Activated CD8-positive, alpha-beta memory T cell treated with anti-CD3 and anti-CD28 coated beads for 4 hours (primary cell): Measurements from ENCODE around the gene DEPP1.
A peak's percentile ranks its signal among the peaks of the same experiment; 100 is the strongest.

Source experiments
- DNase-seq, 2 donors: peaks; one replicate each; pipeline ENCODE4 v3.0.0-alpha.2; 2020; ENCODE audit warnings: low read depth in 2 of 2

Gene DEPP1

DNA sequence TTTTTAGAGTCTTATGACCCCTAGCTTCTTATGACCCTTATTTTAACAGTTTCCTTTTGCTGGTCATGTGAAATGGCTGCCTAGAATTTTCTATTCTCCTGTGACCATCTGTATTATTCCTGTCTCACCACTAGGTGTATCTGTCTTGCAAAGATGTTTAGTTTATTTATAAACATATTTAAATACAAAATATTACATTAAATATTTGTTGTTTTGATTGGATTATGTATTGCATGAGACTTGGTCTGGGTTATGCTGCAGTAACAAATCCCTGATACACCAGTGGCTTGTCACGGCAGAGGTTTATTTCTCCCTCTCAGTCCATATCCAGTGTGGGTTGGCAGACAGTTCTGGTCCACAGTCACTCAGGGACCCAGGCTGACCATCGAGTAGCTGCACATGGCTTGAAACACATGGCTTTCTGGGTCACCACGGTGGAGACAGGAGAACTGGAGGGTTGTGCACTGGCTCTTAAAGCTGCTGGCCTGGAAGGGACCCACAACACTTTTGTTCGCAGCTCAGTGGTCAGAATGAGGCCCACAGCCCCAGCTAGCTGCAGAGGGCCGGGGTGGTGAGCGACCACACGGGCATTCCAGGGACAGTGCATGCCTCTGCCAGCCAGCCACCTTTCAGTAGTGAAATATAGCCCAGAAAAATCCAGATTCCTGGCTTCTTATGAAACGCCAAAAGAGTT lies 11.6 kb downstream of the DEPP1 start:
- DNase-seq = no peak

DNA sequence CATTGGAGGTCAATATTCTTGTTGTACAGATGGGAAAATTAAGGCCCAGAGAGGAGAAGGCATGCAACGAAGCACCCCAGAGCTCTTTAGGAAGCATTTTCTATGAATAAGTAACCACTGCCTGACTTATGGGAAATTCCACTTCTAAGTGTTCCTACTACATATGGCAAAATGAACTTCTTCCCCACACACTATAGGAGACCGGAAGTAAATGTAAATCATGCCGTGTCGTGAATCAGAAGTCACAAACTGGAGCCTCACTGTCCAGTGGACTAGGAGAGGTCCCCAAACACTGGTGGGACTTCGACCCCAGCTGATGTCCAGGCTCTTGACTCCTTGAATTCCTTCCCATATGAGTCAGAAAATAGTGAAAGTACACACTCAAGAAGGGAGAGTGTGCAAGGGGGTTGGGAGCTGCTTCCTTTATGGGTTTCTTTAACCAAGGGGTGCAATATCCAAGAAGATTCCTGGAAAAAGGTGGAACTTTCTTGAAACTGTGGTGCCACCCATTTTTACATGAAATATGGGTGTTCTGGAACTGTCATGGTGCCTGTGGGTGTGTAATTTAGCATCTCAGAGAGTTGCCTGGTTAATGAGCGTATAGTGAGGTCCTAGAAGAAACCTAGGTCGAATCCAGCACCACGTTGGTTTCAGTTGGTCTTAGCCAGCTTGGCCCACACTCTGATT lies 12.3 kb downstream of the DEPP1 start:
- no peak for DNase-seq

DNA sequence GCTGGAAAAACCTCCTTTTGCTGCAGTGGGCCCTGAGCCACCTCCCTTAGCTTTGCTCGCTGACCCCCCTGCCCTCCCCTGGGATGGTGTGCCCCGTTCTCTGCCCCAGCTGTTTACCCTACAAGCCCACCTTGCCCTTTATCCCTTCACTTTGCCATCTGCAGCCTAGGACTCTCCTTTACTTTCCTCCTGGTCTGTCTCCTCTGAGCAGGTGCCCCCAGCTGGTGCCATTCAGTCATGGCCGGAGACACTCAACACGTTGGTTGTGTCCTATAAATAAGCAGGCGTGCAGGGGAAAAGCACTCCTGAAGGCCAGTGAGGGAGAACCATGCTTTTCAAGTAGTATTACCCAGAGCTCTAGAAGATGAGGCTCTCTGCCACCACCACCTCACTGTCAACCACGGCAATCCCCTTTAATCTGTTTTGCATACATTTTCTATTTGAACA lies 12.9 kb downstream of the DEPP1 start:
- no peak for DNase-seq

DNA sequence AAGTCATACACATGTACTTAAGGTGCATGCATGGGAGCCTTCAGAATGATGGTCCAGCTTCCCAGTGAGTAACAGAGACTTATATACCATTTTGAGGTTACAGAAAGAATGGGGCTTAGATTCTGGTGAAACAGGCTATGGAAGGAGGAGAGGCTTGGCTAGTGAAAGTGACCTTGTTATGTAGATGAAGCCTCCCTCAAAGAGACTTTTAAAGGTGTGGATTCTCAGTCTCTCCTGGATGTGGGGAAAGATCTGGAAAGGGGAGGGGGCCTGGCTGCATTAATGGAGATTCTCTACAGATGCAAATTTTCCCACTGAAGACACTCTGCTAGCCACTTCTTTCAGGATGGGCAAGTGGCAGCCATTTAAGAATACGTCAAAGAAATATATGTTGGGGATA lies 13.5 kb downstream of the DEPP1 start:
- DNase-seq = no peak

DNA sequence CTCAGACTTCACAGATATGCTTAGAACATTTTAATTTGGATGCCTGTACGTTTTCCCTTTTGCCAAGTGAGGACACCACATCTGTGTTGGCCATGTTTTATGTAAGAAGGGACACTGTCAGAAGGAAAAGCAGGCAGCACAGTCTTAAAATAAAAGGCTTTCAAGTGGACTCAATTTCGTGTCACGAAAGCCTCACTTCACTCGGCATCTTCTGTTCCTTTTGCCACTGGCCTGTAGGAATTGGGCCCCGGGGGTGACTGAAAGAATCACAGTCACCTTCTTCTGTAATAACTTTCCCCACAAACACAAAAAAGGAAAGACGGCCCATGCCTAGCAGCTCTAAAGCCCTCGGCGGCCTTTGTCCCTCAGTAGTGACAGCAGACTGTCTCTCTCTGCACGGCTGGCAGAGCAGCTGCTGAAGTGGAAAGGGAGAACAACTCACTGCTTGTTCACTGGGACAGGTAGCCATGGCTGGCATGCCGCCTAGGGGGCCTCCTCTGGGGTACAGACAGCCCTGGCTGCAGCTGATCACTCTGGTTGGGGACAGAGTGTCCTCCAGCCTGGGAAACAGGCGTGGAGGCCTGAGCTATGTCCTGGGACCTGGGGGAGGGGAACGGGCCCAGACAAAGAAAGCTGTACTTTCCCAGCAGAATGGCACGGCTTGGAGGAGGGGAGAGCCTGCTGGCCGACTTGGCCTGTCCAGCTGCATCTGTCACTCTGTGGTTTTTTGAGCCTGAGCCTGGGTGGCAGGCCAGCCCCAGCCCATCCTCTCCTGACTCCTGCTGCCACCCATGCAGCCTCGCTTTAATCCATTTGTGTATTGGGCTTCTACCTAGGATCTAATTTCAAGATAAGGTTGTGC lies 14.6 kb downstream of the DEPP1 start:
- DNase-seq = no peak

DNA sequence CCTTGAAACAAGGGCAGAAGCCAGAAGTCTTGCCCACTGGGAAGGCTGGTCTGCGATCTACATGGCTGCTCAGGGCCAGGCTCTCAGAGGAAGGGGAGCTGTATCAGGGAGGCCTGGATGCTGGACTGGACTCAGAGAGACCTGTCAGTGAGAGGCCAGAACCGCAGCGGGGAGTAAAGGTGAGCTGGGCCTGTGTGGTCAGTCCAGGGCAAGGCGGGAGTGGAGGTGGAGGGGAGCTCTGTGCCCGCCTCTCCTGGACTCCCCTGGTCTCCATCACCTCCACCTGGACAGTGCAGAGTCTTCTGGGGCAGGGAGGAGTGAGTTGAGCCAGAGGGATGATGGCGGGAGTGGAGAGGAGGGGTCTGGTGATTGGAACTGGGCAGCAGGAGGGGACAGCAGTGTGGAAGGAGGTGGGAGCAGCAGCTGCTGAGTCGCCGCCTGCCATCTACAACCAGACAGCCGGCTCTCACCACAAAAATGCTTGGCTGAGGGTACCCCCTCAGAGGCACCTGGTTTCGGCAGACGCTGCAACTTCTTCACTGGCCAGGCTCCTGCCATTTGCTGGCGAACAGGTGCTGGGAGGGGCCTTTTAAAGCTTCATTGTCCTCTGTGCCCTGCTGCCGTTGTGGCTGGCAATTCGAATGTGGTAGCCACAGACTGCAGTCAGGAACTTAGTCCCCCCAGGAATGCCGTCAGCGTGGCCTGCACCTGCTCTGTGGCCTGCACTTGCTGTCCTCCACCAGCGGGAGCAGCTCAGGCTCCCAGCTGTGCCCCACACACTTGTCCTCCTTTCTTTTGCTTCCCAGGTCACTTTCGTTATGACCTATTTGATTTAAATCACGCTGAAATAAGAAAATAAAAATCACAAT lies 15.5 kb downstream of the DEPP1 start:
- no peak for DNase-seq

DNA sequence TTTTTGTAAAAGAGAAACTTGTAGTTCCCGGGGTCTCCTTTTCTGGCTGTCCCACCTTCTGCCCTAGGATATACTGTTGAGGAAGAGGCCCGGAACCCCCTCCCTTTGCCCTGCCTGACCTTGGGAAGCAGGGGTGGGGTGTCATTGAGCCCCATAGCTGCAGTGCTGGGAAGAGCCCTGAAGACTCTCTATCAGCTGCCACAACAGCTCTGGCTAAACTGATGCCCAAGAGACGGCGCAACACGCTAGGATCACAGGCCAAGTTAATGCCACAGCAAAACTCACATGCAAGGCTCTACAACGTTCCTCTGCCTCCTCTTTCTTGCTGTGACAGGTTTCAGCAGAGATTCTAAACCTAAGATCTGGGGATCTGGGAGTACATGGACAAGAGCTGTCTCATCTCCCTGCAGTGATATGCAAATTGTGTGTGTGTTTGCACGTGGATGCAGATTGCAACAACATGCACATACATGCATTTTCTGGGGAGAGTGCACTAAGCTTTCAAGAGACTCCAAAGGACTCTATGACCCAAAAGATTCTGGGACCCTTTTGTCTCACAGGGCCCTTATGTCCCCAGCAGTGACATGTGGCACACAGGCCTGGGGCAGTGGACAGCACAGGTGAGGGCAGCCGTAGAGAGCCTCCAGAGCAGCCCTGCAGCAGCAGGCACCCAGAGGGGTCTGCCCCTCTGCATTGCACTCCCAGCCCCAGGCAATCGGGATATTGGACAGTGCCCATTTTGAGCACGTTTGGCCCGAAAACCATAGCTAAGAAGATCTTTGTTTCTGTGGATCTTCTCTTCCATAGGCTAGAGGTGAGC lies 16.5 kb downstream of the DEPP1 start:
- no peak for DNase-seq

DNA sequence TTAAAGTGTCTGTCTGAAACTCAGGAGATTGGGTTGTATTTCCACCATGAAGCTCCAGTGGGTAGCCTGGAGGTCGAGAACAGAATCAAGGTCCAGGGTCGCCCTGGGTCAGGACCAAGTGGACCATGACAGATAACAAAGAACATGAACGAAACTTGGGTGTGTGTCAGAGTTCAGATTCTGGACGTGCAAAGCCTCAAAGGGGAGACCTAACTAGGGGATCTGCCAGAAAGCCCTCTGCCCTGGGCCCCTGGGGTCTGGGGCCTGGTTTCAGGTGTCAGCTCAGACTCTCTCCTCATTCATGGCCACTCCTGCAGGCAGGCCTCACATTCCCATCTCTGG lies 17.4 kb downstream of the DEPP1 start:
- no peak for DNase-seq

DNA sequence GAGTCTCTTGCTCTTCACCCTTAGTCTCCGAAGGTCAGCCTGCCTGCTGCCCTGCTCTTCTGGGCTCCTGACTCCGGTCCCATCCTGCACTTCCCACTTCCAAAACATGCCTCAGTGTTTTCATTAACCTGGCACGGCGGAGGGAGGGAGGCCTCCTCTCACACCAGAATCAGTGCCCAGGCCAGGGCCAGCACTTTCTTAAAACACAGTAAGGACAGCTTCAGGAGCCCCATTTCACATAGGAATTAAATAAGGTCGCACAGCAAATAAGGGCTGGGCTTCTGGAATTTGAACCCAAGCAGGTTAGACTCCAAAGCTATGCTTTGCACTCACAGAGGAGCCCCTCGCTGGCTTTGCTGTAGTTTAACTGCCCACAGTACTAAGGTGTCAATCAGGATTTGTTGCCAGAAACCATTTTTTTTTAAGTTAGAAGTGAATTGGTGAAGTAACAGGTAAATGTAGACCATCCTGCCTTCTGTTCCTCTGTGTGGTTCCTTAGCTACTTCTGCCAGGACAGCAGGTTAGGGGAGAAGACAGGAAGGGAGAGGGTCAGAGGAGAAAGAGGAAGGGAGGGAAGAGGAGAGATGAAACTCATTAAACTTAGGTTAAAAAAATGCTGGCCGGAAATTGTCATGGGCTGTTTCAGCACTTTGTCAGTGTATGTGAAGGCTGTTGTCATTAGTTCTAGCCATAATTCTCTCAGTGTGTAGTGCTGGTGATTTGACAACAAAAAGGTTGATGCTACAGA lies 18.0 kb downstream of the DEPP1 start:
- DNase-seq = no peak

DNA sequence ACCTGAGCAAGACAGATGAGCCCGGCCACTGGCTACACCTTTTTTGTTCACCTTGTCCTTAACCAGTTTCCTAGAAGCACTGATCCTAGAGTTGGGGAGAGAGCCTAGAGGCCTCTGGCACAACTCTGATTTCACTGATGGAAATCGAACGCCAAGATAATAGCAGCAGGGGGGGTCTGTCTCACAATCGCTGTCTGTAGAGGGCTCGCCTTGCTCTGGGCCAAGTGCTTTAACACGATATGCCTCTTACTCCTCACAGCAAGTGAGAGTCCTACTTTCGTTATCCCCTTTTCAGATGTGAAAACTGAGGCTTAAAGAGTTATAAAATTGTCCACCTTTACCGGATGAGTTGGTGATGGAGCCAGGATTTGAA lies 18.5 kb downstream of the DEPP1 start:
- no peak for DNase-seq

DNA sequence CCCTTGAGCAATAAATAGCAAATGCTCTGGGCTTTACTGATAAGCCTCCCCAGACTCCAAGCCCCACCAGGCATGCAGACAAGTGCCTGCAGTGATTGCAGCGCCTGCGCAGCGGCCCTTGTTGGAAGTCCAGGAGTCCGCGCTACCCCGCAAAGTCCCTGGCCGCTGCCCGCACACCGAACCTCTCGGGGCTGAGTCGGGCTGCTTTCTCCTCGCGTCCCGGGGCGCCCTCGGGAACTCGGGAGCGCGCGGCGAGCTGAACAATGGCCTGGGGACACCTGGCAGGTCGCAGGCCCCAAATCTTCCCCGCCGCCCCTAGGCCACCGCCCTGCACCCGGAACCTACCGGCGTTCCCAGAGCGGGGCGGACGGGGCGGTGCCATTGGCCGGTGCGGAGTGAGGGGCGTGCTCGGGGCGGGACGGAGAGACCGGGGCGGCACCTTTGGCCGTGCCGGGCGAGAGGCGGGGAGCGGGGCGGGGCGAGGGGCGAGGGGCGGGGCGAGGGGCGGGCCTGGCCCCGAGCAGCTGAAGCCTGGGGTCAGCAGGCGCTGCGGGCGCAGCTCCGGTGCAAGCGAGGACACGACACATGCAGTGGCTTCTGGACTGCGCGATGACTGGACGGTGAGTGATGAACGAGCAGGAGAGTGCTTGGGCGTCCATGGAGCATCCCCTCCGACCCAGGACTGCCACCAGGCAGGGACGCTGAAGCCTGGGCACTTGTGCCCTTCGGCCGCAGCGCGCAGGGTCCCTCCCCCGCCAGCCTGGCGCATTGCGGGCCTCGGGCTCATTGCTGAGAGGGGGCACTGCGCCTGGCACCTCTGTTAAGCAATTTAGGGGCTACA lies 19.1 kb downstream of the DEPP1 start, which contains the start of gene RASSF4:
Gene RASSF4 (plus strand): TSS at position 556 of the 841 bp plus-strand sequence. CDS start 10,401 bp downstream, outside the sequence.
- peak; percentile 74 to 78 for DNase-seq

DNA sequence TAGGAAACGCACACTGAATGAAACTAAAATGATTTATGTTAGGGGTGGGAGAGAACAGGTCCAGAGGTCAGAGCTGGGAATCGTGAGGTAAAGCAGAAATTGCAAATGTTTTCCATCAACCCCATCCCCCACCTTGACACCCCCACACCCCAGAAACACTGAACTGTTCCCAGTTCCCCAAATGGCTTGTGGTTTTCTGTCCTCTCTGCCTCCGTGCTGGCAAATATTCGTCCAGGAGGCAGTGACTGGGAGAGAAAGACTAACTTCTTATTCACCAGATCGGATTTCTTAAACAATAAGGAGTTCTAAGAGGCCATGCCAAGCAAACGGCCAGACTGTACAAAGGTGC lies 19.7 kb downstream of the DEPP1 start:
- no peak for DNase-seq

DNA sequence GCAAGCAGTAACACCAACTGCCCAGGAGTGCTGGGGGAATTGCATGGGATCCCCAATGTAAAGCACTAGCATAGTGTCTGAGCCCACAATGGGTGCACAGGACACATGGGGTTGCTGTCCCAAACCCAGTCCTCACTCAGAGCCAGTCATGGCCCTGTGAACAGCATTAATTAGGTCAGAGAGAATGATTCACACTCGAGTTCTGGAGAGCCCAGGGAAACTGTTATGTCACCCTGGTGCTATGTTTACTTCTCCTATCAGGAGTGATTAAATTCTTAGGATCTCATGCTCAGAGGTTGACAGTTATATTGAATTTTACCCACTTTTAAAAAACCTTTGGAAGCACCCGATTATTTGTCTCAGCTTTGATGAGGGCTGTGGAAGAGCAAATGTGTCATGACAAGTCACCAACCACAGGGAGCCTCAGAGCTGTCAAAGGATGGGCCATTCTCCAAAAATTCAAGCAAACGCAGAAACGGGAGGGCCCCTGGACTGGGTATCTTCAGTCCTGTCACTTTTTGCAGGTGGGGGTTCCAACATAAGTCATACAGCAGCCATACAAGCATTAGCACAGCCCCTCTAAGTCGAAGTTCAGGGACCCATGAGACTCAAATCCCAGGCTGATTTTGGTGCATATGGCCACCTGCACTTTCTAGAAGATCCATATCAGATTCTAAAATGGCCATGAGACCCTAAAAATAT lies 20.3 kb downstream of the DEPP1 start:
- no peak for DNase-seq

DNA sequence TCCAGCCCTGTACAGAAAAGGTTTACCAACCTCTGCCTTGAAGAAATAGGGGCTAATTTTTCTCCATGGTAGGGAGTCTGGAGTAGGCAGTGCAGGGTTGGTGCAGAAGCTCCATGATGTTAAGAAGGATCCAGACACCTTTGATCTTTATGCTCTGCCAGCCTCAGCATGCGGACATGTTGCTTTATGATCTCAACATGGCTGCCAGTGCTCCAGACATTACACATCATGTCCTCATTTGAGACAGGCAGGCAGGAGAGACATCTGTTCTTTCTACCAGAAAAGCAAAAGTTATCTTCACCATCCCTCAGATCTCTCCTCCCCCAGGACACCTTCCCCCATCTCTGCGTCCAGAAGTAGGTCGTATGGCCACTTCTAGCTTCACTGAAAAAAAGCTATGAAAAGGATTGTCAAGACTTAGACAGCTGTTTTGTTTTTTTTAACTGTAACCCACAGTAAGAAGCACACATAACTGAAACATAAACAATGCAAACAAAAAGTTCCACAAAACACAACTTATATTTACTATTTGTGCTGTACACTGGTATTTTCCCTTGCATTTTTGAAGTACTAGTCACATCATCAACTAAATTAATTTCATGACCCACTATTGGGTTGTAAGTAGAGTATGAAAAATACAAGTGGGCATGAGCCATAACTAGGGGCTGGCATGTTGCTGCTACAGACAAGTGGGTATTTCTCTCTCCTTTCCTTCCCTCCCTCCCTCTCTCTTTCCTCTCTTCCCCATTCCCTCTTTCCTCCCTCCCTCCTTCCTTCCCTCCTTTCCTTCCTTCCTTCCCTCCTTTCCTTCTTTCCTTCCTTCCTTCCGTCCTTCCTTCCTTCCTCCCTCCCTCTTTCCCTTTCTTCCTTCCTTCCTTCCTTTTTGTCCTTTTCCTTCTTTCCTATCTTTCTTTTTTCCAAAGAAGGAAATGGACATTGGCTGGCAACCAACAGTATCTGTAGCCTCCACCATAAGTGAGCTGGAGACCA lies 21.6 kb downstream of the DEPP1 start:
- DNase-seq = no peak

DNA sequence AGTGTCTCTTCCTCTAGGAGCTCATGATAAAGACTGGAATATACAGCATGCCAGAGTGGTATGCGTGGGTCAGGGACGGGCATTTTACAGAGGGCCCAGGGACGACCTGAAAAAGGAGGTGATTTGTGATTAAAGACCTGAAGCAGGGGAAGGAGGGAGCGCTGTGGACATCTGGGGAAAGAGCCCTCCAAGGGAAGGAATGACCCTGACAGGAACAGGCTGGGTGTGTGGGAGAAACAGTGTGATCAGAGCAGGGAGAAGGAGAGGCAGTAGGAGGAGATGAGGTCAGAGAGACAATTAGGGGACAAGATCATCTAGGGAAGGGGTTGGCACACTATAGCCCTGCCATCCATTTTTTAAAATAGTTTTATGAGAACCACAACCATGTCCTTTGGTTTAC lies 22.4 kb downstream of the DEPP1 start:
- no peak for DNase-seq

DNA sequence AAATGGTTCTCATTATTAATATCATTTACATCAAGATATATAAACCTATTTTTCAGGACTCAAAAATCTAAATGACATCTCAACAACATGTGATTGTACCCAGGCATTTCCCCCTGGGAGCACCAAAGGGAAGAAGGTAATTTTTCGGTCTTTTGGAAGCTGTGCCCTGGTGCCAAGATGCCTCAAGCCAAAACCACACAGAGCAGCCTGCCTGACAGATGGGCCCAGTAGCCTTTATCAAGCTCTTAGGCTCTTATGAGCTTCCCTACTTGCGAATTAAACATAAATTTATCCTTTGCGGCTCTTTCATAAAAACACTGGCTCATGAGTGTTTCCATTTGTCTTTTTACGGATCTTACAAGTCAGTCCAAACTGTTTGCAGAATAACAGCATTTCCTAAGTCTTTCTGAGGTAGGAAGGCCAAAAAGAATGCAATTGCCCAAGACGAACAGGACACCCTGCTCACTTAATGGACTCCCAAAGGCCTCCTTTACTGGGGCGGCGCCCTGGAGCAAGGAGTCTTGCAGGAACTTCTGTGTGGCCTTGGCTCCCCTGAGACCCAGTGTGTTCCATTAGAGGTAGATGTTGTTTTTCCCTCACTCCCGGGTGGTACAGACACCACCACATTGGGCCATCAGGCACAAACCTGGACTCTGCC lies 23.1 kb downstream of the DEPP1 start:
- DNase-seq = no peak

DNA sequence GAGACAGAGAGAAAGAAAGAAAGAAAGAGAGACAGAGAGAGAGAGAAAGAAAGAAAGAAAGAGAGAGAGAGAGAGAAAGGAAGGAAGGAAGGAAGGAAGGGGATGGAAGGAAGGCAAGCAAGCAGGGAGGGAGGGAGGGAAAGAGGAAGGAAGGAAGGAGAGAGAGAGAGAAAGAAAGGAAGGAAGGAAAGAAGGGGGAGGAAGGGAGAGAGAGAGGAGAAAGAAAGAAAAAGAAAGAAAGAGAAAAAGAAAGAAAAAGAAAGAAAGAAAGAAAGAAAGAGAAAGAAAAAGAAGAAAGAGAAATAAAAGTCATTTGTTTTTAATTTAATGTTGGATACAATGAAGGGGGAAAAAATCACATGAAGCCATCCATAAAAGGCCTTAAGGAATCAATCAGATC lies 23.6 kb downstream of the DEPP1 start:
- DNase-seq = no peak
